Chondrocyte (in vitro differentiated cells): ENCODE data around the gene PRM3. TPM values are rescaled to one million over a fixed set of nuclear protein-coding genes. Genes with fewer than 3 reads are reported as not detected.

ENCODE experiments used
- DNase-seq: peaks from one replicate; pipeline ENCODE4 v3.0.0; 2021; ENCODE audit warnings: mixed read lengths, low spot score
- H3K27ac Mint-ChIP-seq: one replicate; pipeline ENCODE4 v1.8.0; 2021; ENCODE audit warnings: mild to moderate bottlenecking, moderate library complexity, mixed read lengths; ENCODE audit not compliant: unreplicated experiment
- H3K27me3 Mint-ChIP-seq: 2 replicates; pipeline ENCODE4 v1.8.0; 2021; ENCODE audit warnings: low read depth, mixed read lengths
- H3K36me3 Mint-ChIP-seq: 2 replicates; pipeline ENCODE4 v1.8.0; 2021; ENCODE audit warnings: low read depth, mixed read lengths
- H3K4me1 Mint-ChIP-seq: 2 replicates; pipeline ENCODE4 v1.8.0; 2021; ENCODE audit warnings: low read depth, mild to moderate bottlenecking, mixed read lengths
- H3K4me3 Mint-ChIP-seq: one replicate; pipeline ENCODE4 v1.8.0; 2021; ENCODE audit warnings: mild to moderate bottlenecking, moderate library complexity, mixed read lengths; ENCODE audit not compliant: unreplicated experiment
- H3K9me3 Mint-ChIP-seq: 2 replicates; pipeline ENCODE4 v1.8.0; 2021; ENCODE audit warnings: low read depth, mixed read lengths
- CTCF ChIP-seq: fragments of 200-600 bp; sonication (generic); IDR thresholded peaks from 2 replicates; pipeline ENCODE4 v1.5.0; 2021; ENCODE audit warnings: antibody characterized with exemption, mild to moderate bottlenecking, moderate library complexity
- total RNA-seq: library from RNA; stranded (reverse); gene quantifications from 3 replicates; pipeline ENCODE4 v1.2.1, GENCODE V29; 2021

Gene PRM3
- total RNA-seq, 1 donor from 2014 or later, result not detected

GRCh38 chr16:11307639-11308492 is 34.4 kb upstream of the PRM3 start:
- Mint-ChIP-seq H3K4me3 (no peak overlapping the region), H3K27ac (no peak overlapping the region), H3K36me3 (peaks cover 2% of the 10 kb centered on the region), H3K27me3 (no peaks in the 10 kb centered on the region), H3K9me3 (no peaks in the 10 kb centered on the region), H3K4me1 (peaks cover 28% of the 10 kb centered on the region)
- DNase-seq, result no peak
- TF ChIP-seq CTCF, result no peak

- no peak for TF ChIP-seq CTCF
- H3K9me3 Mint-ChIP-seq, result no peaks in the 10 kb centered on the region
- no peaks in the 10 kb centered on the region for H3K27me3 Mint-ChIP-seq
- no peak for DNase-seq
- H3K4me3 Mint-ChIP-seq, result no peak overlapping the region
- H3K27ac Mint-ChIP-seq, result no peak overlapping the region
- peaks cover 23% of the 10 kb centered on the region for H3K4me1 Mint-ChIP-seq
- peaks cover 2% of the 10 kb centered on the region for H3K36me3 Mint-ChIP-seq
Observed at GRCh38 chr16:11306997-11307638, 33.7 kb upstream of the PRM3 start.

DNA sequence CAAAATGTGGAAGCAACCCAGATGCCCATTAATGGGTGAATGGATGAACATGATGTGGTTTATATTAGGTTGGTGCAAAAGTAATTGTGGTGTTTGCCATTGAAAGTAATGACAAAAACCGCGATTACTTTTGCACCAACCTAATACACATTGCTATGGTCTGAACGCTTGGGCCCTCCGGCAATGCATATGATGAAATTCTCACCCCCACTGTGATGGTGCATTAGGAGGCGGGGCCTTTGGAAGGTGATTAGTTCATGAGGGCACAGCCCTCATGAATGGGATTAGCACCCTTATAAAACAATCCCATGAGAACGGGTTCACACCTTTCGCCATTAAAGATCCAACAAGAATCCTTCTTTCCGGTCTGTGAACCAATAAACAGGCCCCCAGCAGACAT is 33.0 kb upstream of the PRM3 start:
- Mint-ChIP-seq H3K4me1 (peaks cover 23% of the 10 kb centered on the region), H3K9me3 (no peaks in the 10 kb centered on the region), H3K36me3 (peaks cover 2% of the 10 kb centered on the region), H3K27ac (no peak overlapping the region), H3K4me3 (no peak overlapping the region), H3K27me3 (no peaks in the 10 kb centered on the region)
- no peak for DNase-seq
- no peak for TF ChIP-seq CTCF

DNA sequence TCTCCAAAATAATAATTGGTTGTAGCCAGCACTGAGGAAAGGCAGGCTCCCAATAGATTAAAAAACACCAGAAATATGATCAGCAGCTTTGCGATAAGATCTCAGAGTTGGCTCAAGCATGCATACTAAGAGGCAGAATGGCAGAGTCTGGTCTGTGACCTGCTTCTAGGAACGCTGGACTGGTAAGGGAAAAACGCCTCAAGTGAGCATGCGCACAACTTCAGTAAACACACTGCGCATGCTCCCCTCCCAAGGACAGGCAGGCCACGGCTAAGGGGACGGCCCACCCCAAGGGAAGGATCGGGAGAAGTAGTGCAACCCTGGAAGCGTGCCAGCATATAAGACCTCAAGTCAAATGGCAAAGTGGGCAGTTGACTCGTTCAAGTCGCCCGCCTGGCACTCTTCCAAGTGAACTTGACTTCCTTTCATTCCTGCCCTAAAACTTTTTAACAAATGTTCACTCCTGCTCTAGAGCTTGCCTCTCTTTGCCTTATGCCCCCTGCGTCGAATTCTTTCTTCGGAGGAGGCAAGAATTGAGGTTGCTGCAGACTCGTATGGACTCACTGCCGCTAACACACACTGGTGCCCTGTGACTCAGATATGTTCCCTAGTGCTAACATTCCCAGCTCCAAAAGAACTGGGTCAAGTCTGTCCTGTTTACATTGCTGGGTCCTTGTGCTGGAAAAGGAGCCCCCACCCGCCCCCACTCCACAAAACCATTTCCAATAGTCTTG is 30.1 kb upstream of the PRM3 start:
- DNase-seq, result no peak
- TF ChIP-seq CTCF, result no peak
- Mint-ChIP-seq H3K27me3 (no peaks in the 10 kb centered on the region), H3K36me3 (peaks cover 2% of the 10 kb centered on the region), H3K4me3 (no peak overlapping the region), H3K9me3 (no peaks in the 10 kb centered on the region), H3K4me1 (peaks cover 15% of the 10 kb centered on the region), H3K27ac (peak overlapping the region; percentile 71)

- DNase-seq, result no peak
- Mint-ChIP-seq H3K4me3 (no peak overlapping the region), H3K4me1 (peaks cover 17% of the 10 kb centered on the region), H3K36me3 (peaks cover 2% of the 10 kb centered on the region), H3K27me3 (no peaks in the 10 kb centered on the region), H3K27ac (no peak overlapping the region), H3K9me3 (no peaks in the 10 kb centered on the region)
- TF ChIP-seq CTCF, result no peak
Observed at GRCh38 chr16:11302977-11303376, 29.5 kb upstream of the PRM3 start.
